HuH-7.5 (cell line): Measurements from ENCODE around the gene GLYATL2.

Source experiments
- DNase-seq: peaks from one replicate; pipeline ENCODE4 v3.0.0; 2011; ENCODE audit warnings: low spot score

Gene GLYATL2

GRCh38 chr11:58796333-58796732 lies 48.2 kb downstream of the GLYATL2 start:
- no peak for DNase-seq

GRCh38 chr11:58788355-58789023 lies 56.0 kb downstream of the GLYATL2 start:
- DNase-seq, result no peak

- DNase-seq, result no peak
Measured at GRCh38 chr11:58787903-58788302, 56.6 kb downstream of the GLYATL2 start.

GRCh38 chr11:58786693-58787092 lies 57.8 kb downstream of the GLYATL2 start:
- no peak for DNase-seq

GRCh38 chr11:58784995-58785394 lies 59.5 kb downstream of the GLYATL2 start:
- DNase-seq, result no peak
